HG02763 (cell line): ENCODE data around the gene RPS19BP1.

Source experiments
- ATAC-seq: cut with Tn5 transposase; IDR thresholded peaks from one replicate; pipeline ENCODE4 v1.9.1; 2021; ENCODE audit warnings: mild to moderate bottlenecking, moderate library complexity; ENCODE audit not compliant: unreplicated experiment

The RPS19BP1 gene

DNA sequence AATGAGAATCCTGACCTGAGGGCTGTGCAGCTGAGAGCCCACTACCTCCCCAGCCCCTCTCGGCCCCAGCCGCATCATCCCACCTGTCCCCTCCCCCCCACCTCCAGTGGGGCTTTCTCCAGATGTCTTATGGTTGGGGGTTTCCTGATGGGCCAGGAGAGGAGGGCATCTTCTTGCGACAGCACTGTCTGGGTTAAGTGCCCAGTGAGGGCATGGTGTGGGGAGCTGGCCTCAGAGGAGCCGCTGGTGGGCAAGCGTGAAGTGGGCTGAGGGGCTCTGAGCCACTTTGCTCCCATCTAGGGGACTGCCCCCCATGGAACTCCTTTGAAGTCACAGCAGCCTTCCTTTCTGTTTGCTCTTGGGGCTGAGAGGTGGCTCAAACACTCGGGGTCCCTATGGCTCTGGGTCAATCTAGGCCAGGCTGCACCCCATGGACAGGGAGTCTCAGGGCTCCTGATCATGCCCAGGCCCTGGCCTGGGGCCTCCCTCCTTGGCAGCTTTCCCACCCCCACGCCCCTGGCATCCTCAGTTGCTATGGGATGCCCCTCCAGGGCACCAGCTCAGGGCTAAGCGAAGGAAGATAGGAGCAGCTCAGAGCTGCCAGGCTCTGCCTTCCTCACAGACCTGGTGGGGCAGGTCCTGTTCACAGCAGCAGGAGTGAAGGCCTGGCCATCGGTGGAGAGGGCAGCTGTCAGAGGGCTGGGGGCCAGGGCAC is 41.4 kb downstream of the RPS19BP1 start:
- ATAC-seq = no peak

DNA sequence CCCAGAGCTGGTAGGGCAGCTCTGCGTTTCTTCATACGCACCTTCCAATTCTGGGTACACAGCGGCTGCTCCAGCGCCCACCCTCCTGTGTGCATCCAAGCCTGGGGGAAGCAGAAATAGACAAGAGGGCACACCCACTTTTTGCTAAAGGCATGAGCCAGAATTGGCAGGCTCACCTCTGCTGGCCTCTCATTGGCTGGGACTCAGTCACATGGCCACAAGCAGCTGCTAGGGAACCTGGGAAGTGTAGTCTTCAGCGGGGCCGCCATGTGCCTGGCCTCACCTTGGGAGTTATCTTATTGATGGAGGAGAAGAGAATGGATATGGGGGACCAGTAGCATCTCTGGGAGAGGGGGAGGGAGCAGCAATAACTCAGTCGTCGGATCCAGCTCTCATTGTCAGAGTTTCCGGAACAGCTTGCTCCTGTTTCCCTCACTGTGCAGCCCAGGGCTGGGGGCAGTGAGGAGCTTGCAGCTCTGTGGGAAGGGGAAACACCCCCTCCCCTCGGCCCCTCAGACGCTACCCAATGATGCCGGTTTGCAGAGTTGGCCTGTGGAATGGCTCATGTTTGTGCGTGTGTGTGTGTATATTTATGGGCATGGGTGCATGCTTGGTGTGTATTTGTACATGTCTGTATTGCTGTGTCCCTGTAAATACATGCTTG is 42.3 kb downstream of the RPS19BP1 start:
- peak; percentile 71 for ATAC-seq

DNA sequence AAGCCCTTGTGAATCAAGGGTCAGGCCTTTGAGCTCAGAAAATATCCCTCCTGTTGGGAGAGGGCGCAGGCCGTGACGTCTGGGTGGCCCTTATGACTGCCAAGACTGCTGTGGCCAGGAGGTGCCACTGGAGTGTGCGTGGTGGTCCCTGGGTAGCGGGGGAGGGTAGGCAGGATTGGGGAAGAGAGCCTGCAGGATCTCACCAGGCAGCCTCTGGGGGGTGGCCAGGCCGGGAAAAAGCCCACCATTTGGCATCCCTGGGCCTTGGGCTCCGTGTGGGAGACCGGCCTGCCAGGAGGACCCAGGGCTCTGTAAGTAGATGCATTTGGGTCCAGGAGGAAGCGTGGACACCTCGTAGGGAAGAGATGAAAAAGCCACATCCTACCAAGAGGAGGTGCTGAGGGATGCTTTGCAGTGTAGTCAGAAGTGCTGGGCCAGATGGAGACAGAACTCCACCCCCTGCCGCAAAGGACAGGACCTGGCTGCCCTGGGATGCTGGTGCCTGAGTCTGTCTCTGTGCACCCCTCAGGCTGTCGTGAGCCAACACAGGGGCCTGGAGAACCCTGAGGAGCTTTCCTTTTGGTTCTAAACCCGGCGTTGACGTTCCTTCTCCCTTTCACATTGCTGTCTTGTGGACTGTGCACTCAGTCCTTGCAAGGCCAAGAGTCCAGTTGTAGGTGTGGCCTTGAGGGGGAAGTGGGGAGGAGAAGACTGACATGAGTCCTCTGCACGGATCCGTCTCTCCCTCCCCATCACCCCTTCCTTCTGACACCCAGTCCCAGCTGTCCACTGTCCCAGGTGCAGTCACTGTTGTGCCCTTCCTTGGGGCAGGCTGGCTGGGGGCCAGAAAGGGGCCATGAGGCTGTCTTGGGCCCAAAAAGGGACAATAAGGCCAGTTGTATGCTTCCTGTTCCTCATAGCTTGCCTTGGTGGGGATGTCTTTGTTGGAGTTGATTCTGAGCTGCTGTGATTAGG is 43.2 kb downstream of the RPS19BP1 start:
- no peak for ATAC-seq

DNA sequence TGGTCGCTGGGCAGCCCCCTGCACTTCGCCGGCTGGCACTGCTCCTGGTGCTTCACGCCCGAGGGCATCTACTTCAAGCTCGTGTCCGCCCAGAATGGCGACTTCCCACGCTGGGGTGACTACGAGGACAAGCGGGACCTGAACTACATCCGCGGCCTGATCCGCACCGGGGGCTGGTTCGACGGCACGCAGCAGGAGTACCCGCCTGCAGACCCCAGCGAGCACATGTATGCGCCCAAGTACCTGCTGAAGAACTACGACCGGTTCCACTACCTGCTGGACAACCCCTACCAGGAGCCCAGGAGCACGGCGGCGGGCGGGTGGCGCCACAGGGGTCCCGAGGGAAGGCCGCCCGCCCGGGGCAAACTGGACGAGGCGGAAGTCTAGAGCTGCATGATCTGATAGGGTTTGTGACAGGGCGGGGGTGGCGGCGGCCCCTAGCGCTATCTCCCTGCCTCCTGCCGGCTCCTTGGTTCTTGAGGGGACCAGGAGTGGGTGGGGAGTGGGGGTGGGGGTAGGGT is 43.9 kb downstream of the RPS19BP1 start:
- ATAC-seq = no peak

DNA sequence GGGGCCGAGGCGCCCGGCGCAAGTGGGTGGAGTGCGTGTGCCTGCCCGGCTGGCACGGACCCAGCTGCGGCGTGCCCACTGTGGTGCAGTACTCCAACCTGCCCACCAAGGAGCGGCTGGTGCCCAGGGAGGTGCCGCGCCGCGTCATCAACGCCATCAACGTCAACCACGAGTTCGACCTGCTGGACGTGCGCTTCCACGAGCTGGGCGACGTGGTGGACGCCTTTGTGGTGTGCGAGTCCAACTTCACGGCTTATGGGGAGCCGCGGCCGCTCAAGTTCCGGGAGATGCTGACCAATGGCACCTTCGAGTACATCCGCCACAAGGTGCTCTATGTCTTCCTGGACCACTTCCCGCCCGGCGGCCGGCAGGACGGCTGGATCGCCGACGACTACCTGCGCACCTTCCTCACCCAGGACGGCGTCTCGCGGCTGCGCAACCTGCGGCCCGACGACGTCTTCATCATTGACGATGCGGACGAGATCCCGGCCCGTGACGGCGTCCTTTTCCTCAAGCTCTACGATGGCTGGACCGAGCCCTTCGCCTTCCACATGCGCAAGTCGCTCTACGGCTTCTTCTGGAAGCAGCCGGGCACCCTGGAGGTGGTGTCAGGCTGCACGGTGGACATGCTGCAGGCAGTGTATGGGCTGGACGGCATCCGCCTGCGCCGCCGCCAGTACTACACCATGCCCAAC is 44.6 kb downstream of the RPS19BP1 start:
- no peak for ATAC-seq

DNA sequence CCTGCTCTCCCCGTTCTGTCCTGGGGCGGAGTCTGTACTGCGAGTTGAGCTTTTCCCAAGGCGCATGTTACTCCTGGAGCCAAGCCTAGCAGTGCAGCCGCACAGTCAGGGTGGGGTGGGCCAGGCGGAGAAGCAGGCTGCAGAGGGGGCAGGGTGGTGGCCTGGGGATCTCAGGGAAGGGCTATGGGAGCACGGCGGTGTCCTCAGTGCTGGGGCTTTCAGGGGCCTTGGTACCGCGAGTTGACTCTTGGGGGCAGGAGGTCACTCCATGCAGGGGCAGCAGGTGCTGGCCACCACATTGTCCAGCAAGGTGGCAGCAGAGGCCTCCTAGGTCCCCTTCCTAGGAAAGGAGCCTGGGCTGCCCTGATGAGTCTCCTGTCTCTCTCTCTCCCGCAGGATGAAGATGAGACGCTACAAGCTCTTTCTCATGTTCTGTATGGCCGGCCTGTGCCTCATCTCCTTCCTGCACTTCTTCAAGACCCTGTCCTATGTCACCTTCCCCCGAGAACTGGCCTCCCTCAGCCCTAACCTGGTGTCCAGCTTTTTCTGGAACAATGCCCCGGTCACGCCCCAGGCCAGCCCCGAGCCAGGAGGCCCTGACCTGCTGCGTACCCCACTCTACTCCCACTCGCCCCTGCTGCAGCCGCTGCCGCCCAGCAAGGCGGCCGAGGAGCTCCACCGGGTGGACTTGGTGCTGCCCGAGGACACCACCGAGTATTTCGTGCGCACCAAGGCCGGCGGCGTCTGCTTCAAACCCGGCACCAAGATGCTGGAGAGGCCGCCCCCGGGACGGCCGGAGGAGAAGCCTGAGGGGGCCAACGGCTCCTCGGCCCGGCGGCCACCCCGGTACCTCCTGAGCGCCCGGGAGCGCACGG is 45.4 kb downstream of the RPS19BP1 start:
- ATAC-seq = no peak

DNA sequence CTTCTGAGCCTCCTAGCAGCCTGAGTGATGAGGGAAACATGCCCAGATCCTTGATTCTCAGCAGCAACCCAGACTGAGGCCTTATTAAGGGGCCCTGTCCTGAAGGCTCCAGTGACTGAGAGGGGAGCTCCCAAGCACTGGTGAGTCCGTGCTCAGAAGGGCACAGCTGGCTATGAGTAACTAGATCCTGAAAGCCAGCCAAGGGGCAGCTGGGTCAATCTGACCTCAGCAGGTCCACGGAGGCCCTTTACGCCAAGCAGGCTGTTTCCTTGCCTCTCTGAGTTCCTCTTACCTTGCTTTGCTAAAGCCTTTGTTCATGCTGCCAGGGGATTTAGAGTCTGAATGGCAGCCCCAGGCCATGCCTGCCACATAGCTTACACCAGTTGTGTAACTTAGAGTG is 49.8 kb downstream of the RPS19BP1 start:
- ATAC-seq = no peak

DNA sequence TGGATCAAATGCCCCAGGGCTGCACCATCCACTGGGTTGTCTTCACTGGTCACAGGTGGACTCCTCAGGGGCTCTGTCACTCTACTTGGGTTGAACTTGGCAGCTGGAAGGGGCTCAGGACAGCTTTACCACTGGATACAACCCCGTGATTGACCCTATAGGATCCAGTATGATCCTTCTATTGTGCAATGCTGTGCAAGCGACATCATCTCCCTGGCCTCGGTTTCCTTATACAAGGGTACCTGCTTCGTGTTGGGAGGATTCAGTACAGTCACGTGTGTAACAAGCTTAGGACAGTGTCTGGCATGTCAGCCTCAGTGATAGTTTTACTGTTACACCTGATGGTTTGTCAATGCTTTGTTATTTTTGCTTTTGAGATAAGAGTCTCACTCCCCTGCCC is 51.0 kb downstream of the RPS19BP1 start:
- no peak for ATAC-seq

DNA sequence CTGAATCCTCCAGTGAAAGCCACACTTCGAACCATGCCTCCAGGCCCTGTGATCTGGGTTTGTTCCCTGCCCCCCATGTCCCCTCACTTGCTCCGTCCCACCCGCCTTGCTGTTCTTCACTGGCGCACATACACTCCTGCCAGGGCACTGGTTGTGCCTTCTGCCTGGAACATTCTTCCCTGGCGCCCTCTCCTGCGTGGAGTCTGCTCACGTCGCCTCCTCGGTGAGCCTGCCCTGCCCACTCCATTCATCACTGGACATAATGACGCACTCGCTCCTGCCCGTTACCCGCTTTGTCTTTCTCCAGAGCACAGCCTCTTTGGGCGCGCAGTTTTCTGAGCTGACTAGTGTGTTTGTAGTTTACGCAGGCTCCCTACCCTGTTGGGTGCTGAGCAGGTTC is 51.5 kb downstream of the RPS19BP1 start:
- ATAC-seq = no peak

DNA sequence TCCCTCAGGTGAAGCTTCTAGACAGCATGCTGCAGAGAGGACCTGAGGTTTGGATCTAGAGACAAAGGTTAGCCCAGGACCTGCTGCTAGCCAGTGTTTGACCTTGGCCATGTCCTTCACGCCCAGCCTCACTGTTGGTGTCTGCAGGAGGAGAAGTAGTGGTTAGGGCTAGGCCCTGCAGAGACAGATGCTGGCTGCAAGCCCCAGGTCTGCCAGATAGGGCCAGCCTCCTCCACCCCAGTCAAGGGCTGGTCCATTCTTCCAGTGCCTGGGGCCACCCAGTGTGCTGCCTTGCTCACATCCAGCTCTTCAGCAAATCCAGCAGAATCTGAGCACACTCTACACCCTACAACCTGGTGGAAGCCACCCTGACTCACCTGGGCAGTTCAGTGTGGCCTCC is 52.0 kb downstream of the RPS19BP1 start:
- no peak for ATAC-seq

DNA sequence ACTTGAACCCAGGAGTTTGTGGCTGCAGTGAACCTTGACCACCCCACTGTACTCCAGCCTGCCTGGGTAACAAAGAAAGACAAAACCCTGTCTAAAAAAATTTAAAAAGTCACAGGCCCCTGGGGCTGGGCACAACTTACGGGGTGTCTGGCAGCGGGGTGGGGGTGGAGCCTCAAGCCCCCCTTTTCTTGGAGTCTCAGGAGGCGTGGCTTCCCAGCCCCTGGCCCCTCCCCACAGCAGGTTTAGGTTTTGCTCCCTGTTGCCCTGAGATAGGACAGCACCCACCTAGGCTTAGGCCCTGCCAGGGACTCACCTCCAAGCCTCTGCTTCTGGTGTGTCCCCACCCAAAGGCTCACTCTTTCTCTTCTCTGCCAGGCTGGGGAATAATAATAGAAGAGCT is 53.3 kb downstream of the RPS19BP1 start:
- ATAC-seq = no peak
